H1 (cell line): ENCODE measurements around the gene SCAF1. TPM values are rescaled to one million over a fixed set of nuclear protein-coding genes. Genes with fewer than 3 reads are reported as not detected.

Experiments
- CBX5 ChIP-seq: fragments of 300-800, 300-1000 bp; sonication (generic); IDR thresholded peaks from 2 replicates; pipeline ENCODE4 v1.7.1; 2016; ENCODE audit warnings: antibody characterized with exemption, low read length, low read depth
- CBX8 ChIP-seq: fragments of 300-800, 300-1000 bp; sonication (generic); IDR thresholded peaks from 2 replicates; pipeline ENCODE4 v1.7.1; 2016; ENCODE audit warnings: low read depth, low read length, borderline replicate concordance
- POLR2A ChIP-seq, 2 experiments: IDR thresholded peaks; 1 replicate in 1 of 2; 2 replicates in 1 of 2; pipeline ENCODE4 v1.6.1; 2011; ENCODE audit warnings: low read depth in 2 of 2, low read length in 2 of 2, mild to moderate bottlenecking in 2 of 2; ENCODE audit errors: control extremely low read depth in 1 of 2
- RBBP5 ChIP-seq: IDR thresholded peaks from 2 replicates; pipeline ENCODE4 v1.7.1; 2012; ENCODE audit warnings: low read depth, mild to moderate bottlenecking, inconsistent platforms, low read length, moderate library complexity, borderline replicate concordance
- RXRA ChIP-seq: IDR thresholded peaks from 2 replicates; pipeline ENCODE4 v1.6.1; 2011; ENCODE audit warnings: low read depth, mild to moderate bottlenecking, low read length, moderate library complexity; ENCODE audit not compliant: insufficient read depth
- TAF1 ChIP-seq: IDR thresholded peaks from 2 replicates; pipeline ENCODE4 v1.6.1; 2011; ENCODE audit warnings: mild to moderate bottlenecking, low read depth, low read length
- polyA plus RNA-seq, 7 experiments: library from polyadenylated mRNA; depleted of rRNA in 3 of 7; stranded (reverse) in 5 of 7; unstranded in 2 of 7; fragments of >200 nt in 5 of 7; fragments of 200-250 nt in 2 of 7; gene quantifications; 1 replicate in 5 of 7; 2 replicates in 1 of 7; 4 replicates in 1 of 7; pipeline versions ENCODE4 v1.2.1 to v1.2.3, GENCODE V29; 2011 to 2013; ENCODE audit warnings: missing spikeins in 2 of 7, mixed read lengths in 2 of 7
- total RNA-seq: library from RNA; stranded (reverse); fragmentation: NEBNext Ultra II Directional; extraction: Animal tissue kit (Norgen Biotek cat#: 25700); gene quantifications from 2 replicates; pipeline ENCODE4 v1.2.1, GENCODE V29; 2021

The SCAF1 gene
- total and polyA plus RNA-seq, 2 of the 8 experiments (the other 6 are each of a cell fraction or from before 2014, with no cell fraction given) = 9.7 to 81.7 TPM

- TF ChIP-seq TAF1 (no peak), RXRA (no peak), CBX8 (no peak), POLR2A (IDR thresholded peaks at IDR 0.05; ENCODE audit: control extremely low read depth in 1 of 2, low read depth in 2 of 2, low read length in 2 of 2) (no peak), RBBP5 (no peak), CBX5 (no peak)
Measured at GRCh38 chr19:49692147-49692506, 50.1 kb downstream of the SCAF1 start (continued).
